GM18526 (cell line): Measurements from ENCODE around the gene VAMP8.

ENCODE experiments used
- POLR2A ChIP-seq: IDR thresholded peaks from 3 replicates; pipeline ENCODE4 v1.6.1; 2011; ENCODE audit not compliant: insufficient read length; ENCODE audit errors: extremely low read depth

Gene VAMP8

DNA sequence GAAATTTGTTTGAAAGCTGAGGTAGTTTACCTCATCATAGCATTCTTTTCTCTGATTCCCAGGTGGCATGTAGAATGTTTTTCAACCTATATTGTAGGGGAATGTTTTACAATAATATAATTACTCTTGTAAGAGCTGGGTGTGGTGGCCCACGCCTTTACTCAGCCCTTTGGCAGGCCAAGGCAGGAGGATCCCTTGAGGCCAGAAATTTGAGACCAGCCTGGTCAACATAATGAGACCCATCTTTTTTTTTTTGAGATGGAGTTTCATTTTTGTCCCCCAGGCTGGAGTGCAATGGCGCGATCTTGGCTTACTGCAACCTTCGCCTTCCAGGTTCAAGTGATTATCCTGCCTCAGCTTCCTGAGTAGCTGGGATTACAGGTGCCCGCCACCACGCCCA, 42.2 kb downstream of the VAMP8 start:
- no peak for TF ChIP-seq POLR2A

DNA sequence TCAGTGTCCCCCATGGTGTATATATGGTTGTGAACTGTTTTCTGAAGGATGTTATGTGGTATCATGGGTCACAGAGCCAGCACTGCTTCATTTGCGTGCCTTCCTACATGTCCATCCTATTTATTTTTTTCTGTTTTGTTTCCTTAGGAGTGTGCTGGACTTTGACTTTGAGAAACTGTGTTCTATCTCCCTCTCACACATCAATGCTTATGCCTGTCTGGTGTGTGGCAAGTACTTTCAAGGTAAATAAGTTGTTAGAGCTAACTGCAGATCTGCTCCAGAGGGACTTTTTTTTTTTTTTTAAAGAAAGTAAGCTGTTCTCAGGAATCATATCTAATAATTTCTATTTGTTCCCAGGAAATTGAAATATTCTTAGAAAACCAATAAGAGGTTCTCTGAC, 44.0 kb downstream of the VAMP8 start:
- no peak for TF ChIP-seq POLR2A

DNA sequence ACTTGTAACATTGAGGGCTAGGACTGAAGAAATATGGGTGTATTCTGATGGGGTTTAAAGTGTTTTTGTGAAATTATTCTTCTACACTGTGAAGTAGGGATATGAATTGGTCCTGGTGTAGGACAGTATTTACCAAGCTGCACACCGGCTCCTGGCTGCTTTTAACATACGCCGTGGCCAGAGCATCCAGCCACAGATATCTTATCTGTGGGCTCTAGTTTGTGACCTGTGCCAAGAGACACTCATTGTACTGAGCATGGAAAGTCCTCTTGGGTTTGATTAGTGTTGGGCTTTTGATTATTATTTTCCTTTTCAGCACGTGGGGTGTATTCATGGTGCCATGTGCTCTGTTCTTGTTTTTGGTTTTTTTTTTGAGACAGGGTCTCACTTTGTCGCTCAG, 46.6 kb downstream of the VAMP8 start:
- TF ChIP-seq POLR2A = no peak

DNA sequence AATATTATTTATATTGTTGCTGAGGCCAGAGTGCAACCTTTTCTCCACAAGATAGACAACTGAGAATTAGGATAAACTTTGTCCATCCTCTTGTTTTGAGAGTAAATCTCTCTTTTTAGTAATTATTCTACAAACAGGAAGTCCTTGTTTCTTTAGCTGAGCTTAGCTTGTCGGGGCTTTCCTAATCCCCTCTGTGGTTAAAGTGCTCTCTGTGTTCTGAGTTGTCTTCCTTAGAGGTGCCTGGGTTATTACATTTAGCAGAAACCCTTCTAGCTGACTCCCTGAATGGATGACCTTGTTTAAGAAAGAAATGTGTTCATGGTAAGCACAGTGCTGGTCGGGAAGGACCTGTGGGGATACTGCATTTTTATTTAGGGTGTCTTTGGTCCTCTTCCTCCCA, 51.3 kb downstream of the VAMP8 start:
- TF ChIP-seq POLR2A = no peak

DNA sequence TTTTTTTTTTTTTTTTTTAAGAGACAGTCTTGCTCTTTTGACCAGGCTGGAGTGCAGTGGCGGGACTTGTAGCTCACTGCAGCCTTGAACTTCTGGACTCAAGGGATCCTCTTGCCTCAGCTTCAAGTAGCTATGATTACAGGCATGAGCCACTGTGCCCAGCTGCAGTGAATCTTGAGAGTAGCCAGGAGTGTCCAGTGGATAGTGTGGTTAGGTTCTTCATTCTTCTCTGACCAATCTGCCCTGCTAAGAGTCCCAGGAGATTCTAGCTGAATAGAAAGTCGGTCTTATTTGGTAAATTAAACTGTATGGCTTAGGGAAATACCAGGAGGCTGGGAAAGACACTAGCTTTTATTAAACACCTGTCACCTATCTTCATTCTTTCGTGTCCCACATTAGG, 53.9 kb downstream of the VAMP8 start:
- TF ChIP-seq POLR2A = no peak
